ENCODE data around the gene ACSL4.

Gene ACSL4

DNA sequence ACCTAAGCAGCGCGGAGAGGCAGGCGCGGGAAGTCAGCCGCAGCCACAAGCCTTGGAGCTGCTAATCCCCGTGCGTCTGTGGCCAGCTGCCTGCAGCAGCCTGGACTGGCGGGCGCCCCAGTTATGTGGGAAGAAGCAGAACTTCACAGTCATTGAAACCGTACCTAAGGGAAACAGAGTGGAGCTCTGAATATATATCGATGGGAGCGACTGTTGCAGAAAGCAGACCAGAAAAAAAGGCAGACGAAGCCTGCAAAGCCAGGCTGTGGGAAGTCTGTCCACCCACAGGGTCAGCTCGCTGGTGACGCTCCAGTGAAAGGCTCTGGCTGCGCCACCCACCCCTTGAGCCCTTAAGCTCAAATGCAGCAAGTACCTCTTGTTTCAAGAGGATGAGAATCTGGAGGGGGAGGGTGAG lies 132.8 kb downstream of the ACSL4 start:
- no peak for DNase-seq (ENCODE audit: low spot score)

DNA sequence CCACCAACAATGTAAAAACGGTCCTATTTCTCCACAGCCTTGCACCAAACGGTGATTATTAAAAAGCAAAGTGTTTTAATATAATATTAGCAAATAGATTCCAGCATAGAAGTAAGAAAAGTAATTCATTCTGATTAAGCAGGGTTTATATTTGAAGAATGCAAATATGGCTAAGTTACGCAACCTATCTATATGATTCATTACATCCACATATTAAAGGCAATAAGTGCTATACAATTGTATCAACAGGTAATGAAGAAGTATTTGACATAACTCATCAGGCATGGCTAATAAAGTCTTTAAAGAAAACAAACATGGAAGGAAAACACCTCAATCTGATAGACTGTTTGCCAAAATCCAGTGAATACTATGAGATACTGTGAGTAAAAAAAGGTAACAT lies 137.0 kb downstream of the ACSL4 start:
- no peak for DNase-seq (ENCODE audit: low spot score)
